Natural killer cell (primary cell): Measurements from ENCODE around the gene TRIM24. TPM values are rescaled to one million over a fixed set of nuclear protein-coding genes. Genes with fewer than 3 reads are reported as not detected.

Experiments used
- ATAC-seq, 3 donors: fragments of 150-1000 bp in 2 of 3; fragments of 200-7000 bp in 1 of 3; cut with Tn5 transposase; 1 replicate in 1 of 3; 2 replicates in 2 of 3; pipeline ENCODE4 v1.10.0; 2021; ENCODE audit warnings: mild to moderate bottlenecking in 2 of 3, moderate library complexity in 2 of 3
- DNase-seq, 2 donors: peaks; one replicate each; pipeline versions ENCODE4 v3.0.0 to v3.0.0-alpha.2; 2013 to 2021; ENCODE audit warnings: mixed read lengths in 1 of 2
- H3K27ac ChIP-seq: one replicate; pipeline ENCODE4 v1.5.1; 2013; ENCODE audit warnings: mild to moderate bottlenecking, low read length
- H3K27me3 ChIP-seq: one replicate; pipeline ENCODE4 v1.6.1; 2013; ENCODE audit warnings: low read length; ENCODE audit not compliant: control insufficient read depth, insufficient read depth
- H3K36me3 ChIP-seq: one replicate; pipeline ENCODE4 v1.6.1; 2013; ENCODE audit warnings: low read length; ENCODE audit not compliant: control insufficient read depth, insufficient read depth
- H3K4me1 ChIP-seq: one replicate; pipeline ENCODE4 v1.6.1; 2013; ENCODE audit warnings: low read length; ENCODE audit not compliant: control insufficient read depth, insufficient read depth
- H3K4me3 ChIP-seq: one replicate; pipeline ENCODE4 v1.5.1; 2013; ENCODE audit warnings: low read length
- H3K9me3 ChIP-seq: one replicate; pipeline ENCODE4 v1.6.1; 2013; ENCODE audit warnings: low read length; ENCODE audit not compliant: control insufficient read depth, insufficient read depth
- H3K27ac Mint-ChIP-seq, 2 donors: one replicate each; pipeline ENCODE4 v1.8.0; 2022; ENCODE audit warnings: mild to moderate bottlenecking in 2 of 2, mixed read lengths in 2 of 2, moderate library complexity in 1 of 2
- H3K27me3 Mint-ChIP-seq, 2 donors: one replicate each; pipeline ENCODE4 v1.8.0; 2022; ENCODE audit warnings: low read depth in 2 of 2, mixed read lengths in 2 of 2
- H3K36me3 Mint-ChIP-seq: one replicate; pipeline ENCODE4 v1.8.0; 2022; ENCODE audit warnings: mixed read lengths
- H3K4me1 Mint-ChIP-seq, 2 donors: one replicate each; pipeline ENCODE4 v1.8.0; 2022; ENCODE audit warnings: mixed read lengths in 2 of 2
- H3K4me3 Mint-ChIP-seq: one replicate; pipeline ENCODE4 v1.8.0; 2022; ENCODE audit warnings: mild to moderate bottlenecking, moderate library complexity, mixed read lengths
- H3K9me3 Mint-ChIP-seq, 2 donors: one replicate each; pipeline ENCODE4 v1.8.0; 2022; ENCODE audit warnings: mixed read lengths in 2 of 2
- CTCF ChIP-seq: fragments of 200-600 bp; IDR thresholded peaks from one replicate; pipeline ENCODE4 v1.8.0; 2022; ENCODE audit warnings: antibody characterized with exemption
- WGBS: methylation state at CpG from one replicate; pipeline ENCODE4 v1.1.7; 2013; ENCODE audit warnings: missing lambda C conversion rate; ENCODE audit not compliant: insufficient coverage; 5-methylcytosine and 5-hydroxymethylcytosine counted together
- intact Hi-C: fragments of 100-400 bp; cut with micrococcal nuclease; formaldehyde crosslinking; loops from one replicate; pipeline ENCODE4 v1.14.2; 2022
- total RNA-seq, 4 donors: library from RNA; stranded (reverse); fragments of 120-200 nt in 1 of 4; gene quantifications; one replicate each; pipeline versions ENCODE4 v1.2.3 to v1.2.4, GENCODE V29; 2013 to 2022

TRIM24 gene
- total RNA-seq, 3 donors from 2014 or later (not counting 1 experiment from before 2014, with no cell fraction given), result 15.2 to 19.1 (median 18.9) TPM

DNA sequence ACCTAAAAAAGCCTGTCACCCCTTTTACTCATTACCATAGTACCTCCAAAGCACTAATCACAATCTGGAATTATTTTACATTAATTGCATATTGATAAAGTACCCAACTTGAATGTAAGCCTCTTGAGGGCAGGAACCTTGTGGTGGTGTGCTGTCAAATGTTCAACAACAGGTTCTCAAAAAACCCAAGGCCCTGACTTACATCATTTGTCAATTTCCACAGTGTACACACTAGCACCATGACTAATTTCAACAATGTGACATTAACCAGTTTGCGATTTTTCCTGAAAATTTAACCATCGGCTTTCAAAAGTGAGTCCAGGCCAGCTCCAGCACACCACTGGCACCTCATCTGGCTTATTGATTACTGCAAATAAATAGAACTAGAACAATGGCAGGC is 153.6 kb downstream of the TRIM24 start:
- Histone ChIP-seq H3K27me3 (no peaks in the 10 kb centered on the region), H3K27ac (no peak overlapping the region), H3K4me1 (no peaks in the 10 kb centered on the region), H3K36me3 (no peaks in the 10 kb centered on the region), H3K9me3 (no peaks in the 10 kb centered on the region), H3K4me3 (no peak overlapping the region)
- no peak for TF ChIP-seq CTCF
- 96% methylated on average over 2 of the region's 2 CpGs for WGBS
- H3K9me3 Mint-ChIP-seq, result no peaks in the 10 kb centered on the region
- DNase-seq (no peak), ATAC-seq (no peak)
- no peaks in the 10 kb centered on the region for H3K27me3 Mint-ChIP-seq
- no peak overlapping the region for H3K27ac Mint-ChIP-seq
- intact Hi-C loops, result no loop called here
- H3K4me1 Mint-ChIP-seq, result no peaks in the 10 kb centered on the region
- H3K4me3 Mint-ChIP-seq, result no peak overlapping the region
- H3K36me3 Mint-ChIP-seq, result no peaks in the 10 kb centered on the region

- Histone ChIP-seq H3K36me3 (no peaks in the 10 kb centered on the region), H3K4me3 (no peak overlapping the region), H3K9me3 (no peaks in the 10 kb centered on the region), H3K4me1 (no peaks in the 10 kb centered on the region), H3K27me3 (no peaks in the 10 kb centered on the region), H3K27ac (no peak overlapping the region)
- DNase-seq, result no peak
- no peak for ATAC-seq
- Mint-ChIP-seq H3K4me1 (no peaks in the 10 kb centered on the region), H3K9me3 (no peaks in the 10 kb centered on the region), H3K27me3 (no peaks in the 10 kb centered on the region), H3K36me3 (no peaks in the 10 kb centered on the region), H3K4me3 (no peak overlapping the region), H3K27ac (no peak overlapping the region)
- WGBS, result 100% methylated on average over 3 of the region's 6 CpGs
- intact Hi-C loops, result no loop called here
- no peak for TF ChIP-seq CTCF
Observed at GRCh38 chr7:138616085-138616484, 156.0 kb downstream of the TRIM24 start.

DNA sequence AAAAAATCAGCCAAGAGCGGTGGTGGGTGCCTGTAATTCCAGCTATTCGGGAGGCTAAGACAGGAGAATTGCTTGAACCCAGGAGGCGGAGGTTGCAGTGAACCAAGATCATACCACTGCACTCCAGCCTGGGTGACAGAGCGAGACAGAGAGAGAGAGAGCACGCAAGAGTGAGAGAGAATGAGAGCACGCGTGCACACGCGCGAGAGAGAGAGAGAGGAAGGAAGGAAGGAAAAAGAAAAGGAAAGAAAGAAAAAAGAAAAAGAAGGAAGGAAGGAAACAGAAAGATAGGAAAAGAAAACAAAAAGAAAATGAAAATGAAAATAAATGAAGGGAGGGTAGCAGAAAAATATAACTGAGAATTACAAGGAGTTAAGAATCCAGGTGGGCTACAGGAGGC is 158.4 kb downstream of the TRIM24 start:
- TF ChIP-seq CTCF, result no peak
- Histone ChIP-seq H3K9me3 (no peaks in the 10 kb centered on the region), H3K4me1 (no peaks in the 10 kb centered on the region), H3K27ac (no peak overlapping the region), H3K27me3 (no peaks in the 10 kb centered on the region), H3K4me3 (no peak overlapping the region), H3K36me3 (no peaks in the 10 kb centered on the region)
- H3K4me3 Mint-ChIP-seq, result no peak overlapping the region
- DNase-seq, result no peak
- no peak for ATAC-seq
- H3K4me1 Mint-ChIP-seq, result no peaks in the 10 kb centered on the region
- H3K36me3 Mint-ChIP-seq, result no peaks in the 10 kb centered on the region
- intact Hi-C loops, result no loop called here
- H3K27ac Mint-ChIP-seq, result no peak overlapping the region
- H3K9me3 Mint-ChIP-seq, result no peaks in the 10 kb centered on the region
- H3K27me3 Mint-ChIP-seq, result no peaks in the 10 kb centered on the region
- WGBS, result 96% methylated on average over 10 of the region's 10 CpGs

DNA sequence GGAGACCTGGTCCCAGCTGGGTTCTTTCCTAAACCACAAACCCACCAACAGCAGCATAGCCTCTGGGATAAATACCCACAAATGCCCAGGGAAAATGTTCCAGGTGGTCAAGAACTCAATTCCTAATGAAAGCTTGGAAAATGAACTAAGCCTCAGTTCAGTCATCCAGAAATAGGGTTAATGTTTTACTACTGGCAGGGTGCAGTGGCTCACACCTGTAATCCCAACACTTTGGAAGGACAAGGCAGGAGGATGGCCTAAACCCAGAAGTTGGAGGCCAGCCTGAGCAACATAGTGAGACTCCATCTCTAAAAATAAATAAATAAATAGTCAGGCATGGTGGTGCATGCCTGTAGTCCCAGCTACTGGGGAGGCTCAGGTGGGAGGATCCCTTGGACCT is 158.9 kb downstream of the TRIM24 start:
- no peaks in the 10 kb centered on the region for H3K9me3 ChIP-seq
- H3K4me3 Mint-ChIP-seq, result no peak overlapping the region
- intact Hi-C loops, result no loop called here
- H3K4me1 Mint-ChIP-seq, result no peaks in the 10 kb centered on the region
- H3K4me3 ChIP-seq, result no peak overlapping the region
- DNase-seq (no peak), ATAC-seq (no peak)
- no peaks in the 10 kb centered on the region for H3K4me1 ChIP-seq
- H3K27ac Mint-ChIP-seq, result no peak overlapping the region
- TF ChIP-seq CTCF, result no peak
- no peaks in the 10 kb centered on the region for H3K36me3 Mint-ChIP-seq
- H3K27ac ChIP-seq, result no peak overlapping the region
- no peaks in the 10 kb centered on the region for H3K27me3 Mint-ChIP-seq
- H3K27me3 ChIP-seq, result no peaks in the 10 kb centered on the region
- H3K9me3 Mint-ChIP-seq, result no peaks in the 10 kb centered on the region
- H3K36me3 ChIP-seq, result no peaks in the 10 kb centered on the region
